MCF 10A (cell line): Measurements from ENCODE around the gene HCST. TPM values are rescaled to one million over a fixed set of nuclear protein-coding genes. Genes with fewer than 3 reads are reported as not detected.

Experiments
- BruUV-seq: library from RNA; stranded (reverse); fragments of 400-500 nt; replicated peaks from 2 replicates; lab custom pipeline; 2021; lab: Mats Ljungman, UMichigan
- CTCF ChIA-PET: fragments of 300-600 bp; sonication (Branson Sonifier 250); formaldehyde crosslinking; extraction: SDS; loops from one replicate; lab custom pipeline; 2021; ENCODE audit warnings: antibody characterized with exemption, inconsistent platforms; lab: Yijun Ruan, JAX
- POLR2A ChIA-PET: fragments of 300-600, 350-650 bp; sonication (Branson Sonifier 250); formaldehyde crosslinking; extraction: SDS; loops from one replicate; lab custom pipeline; 2020; ENCODE audit warnings: antibody characterized with exemption, inconsistent platforms; lab: Yijun Ruan, JAX
- DNase-seq: peaks from one replicate; pipeline ENCODE4 v3.0.0-alpha.2; 2018; ENCODE audit not compliant: unreplicated experiment
- H3K27ac Mint-ChIP-seq: one replicate; pipeline ENCODE4 v1.8.0; 2022; ENCODE audit warnings: mild to moderate bottlenecking, low read depth, mixed read lengths; ENCODE audit not compliant: unreplicated experiment
- H3K27me3 Mint-ChIP-seq: one replicate; pipeline ENCODE4 v1.8.0; 2022; ENCODE audit warnings: mixed read lengths; ENCODE audit not compliant: insufficient read depth, unreplicated experiment
- H3K36me3 Mint-ChIP-seq: one replicate; pipeline ENCODE4 v1.8.0; 2022; ENCODE audit warnings: mild to moderate bottlenecking, moderate library complexity, mixed read lengths; ENCODE audit not compliant: insufficient read depth, unreplicated experiment
- H3K4me1 Mint-ChIP-seq: one replicate; pipeline ENCODE4 v1.8.0; 2022; ENCODE audit warnings: mixed read lengths; ENCODE audit not compliant: insufficient read depth, unreplicated experiment
- H3K4me3 Mint-ChIP-seq: one replicate; pipeline ENCODE4 v1.8.0; 2022; ENCODE audit warnings: mild to moderate bottlenecking, moderate library complexity, mixed read lengths; ENCODE audit not compliant: unreplicated experiment
- H3K9me3 Mint-ChIP-seq: one replicate; pipeline ENCODE4 v1.8.0; 2022; ENCODE audit warnings: mixed read lengths; ENCODE audit not compliant: unreplicated experiment
- CTCF ChIP-seq: fragments of 200-600 bp; IDR thresholded peaks from one replicate; pipeline ENCODE4 v1.8.0; 2022; ENCODE audit warnings: antibody characterized with exemption, mild to moderate bottlenecking; ENCODE audit not compliant: unreplicated experiment
- intact Hi-C: fragments of 100-400 bp; cut with micrococcal nuclease; formaldehyde crosslinking; loops from 2 replicates; pipeline ENCODE4 v1.14.1; 2022
- total RNA-seq: library from RNA; stranded (reverse); gene quantifications from 2 replicates; pipeline ENCODE4 v1.2.3, GENCODE V29; 2022

HCST gene
- total RNA-seq, 1 experiment from 2014 or later: not detected

DNA sequence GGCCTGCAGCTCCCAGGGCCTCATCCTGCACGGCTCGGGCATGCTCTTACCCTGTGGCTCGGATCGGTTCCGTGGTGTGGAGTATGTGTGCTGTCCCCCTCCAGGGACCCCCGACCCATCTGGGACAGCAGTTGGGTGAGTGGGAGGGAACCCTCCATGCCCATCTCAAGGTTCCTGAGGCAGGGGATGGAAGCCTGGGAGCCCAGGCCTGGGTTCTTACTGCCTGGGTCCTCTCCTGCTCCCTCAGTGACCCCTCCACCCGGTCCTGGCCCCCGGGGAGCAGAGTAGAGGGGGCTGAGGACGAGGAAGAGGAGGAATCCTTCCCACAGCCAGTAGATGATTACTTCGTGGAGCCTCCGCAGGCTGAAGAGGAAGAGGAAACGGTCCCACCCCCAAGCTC is 30.7 kb upstream of the HCST start:
- Mint-ChIP-seq H3K27me3 (peaks cover 15% of the 10 kb centered on the region), H3K9me3 (no peaks in the 10 kb centered on the region), H3K4me3 (no peak overlapping the region), H3K36me3 (no peaks in the 10 kb centered on the region), H3K4me1 (peaks cover 6% of the 10 kb centered on the region), H3K27ac (no peak overlapping the region)
- DNase-seq: no peak
- POLR2A ChIA-PET: interaction anchor here (0.7 kb wide), 1 partner anchor 89 kb away, joined by 3 read pairs; no protein-coding TSS in a partner anchor
- intact Hi-C loops: no loop called here
- TF ChIP-seq CTCF: no peak
- CTCF ChIA-PET: interaction anchor here (0.7 kb wide), 1 partner anchor 200 kb away, joined by 4 read pairs; no protein-coding TSS in a partner anchor
- no TSS peak for BruUV-seq

GRCh38 chr19:35872180-35872579 is 30.1 kb upstream of the HCST start:
- H3K4me1 Mint-ChIP-seq: peaks cover 6% of the 10 kb centered on the region
- intact Hi-C loops: no loop called here
- H3K4me3 Mint-ChIP-seq: no peak overlapping the region
- TF ChIP-seq CTCF: no peak
- H3K9me3 Mint-ChIP-seq: no peaks in the 10 kb centered on the region
- no peaks in the 10 kb centered on the region for H3K36me3 Mint-ChIP-seq
- POLR2A ChIA-PET: interaction anchor here (0.7 kb wide), 1 partner anchor 90 kb away, joined by 3 read pairs; no protein-coding TSS in a partner anchor
- DNase-seq: no peak
- CTCF ChIA-PET: no interaction called here
- H3K27me3 Mint-ChIP-seq: peaks cover 9% of the 10 kb centered on the region
- no TSS peak for BruUV-seq
- H3K27ac Mint-ChIP-seq: no peak overlapping the region

- ChIA-PET CTCF (interaction anchor here (0.6 kb wide), 1 partner anchor 308 kb away, joined by 5 read pairs; no protein-coding TSS in a partner anchor), POLR2A (no interaction called here)
- no peak overlapping the region for H3K27ac Mint-ChIP-seq
- intact Hi-C loops: no loop called here
- no peaks in the 10 kb centered on the region for H3K36me3 Mint-ChIP-seq
- DNase-seq: no peak
- H3K27me3 Mint-ChIP-seq: peaks cover 4% of the 10 kb centered on the region
- H3K4me1 Mint-ChIP-seq: peaks cover 7% of the 10 kb centered on the region
- H3K4me3 Mint-ChIP-seq: no peak overlapping the region
- no TSS peak for BruUV-seq
- no peak for TF ChIP-seq CTCF
- H3K9me3 Mint-ChIP-seq: no peaks in the 10 kb centered on the region
Observed at GRCh38 chr19:35874392-35874930, 27.9 kb upstream of the HCST start.

DNA sequence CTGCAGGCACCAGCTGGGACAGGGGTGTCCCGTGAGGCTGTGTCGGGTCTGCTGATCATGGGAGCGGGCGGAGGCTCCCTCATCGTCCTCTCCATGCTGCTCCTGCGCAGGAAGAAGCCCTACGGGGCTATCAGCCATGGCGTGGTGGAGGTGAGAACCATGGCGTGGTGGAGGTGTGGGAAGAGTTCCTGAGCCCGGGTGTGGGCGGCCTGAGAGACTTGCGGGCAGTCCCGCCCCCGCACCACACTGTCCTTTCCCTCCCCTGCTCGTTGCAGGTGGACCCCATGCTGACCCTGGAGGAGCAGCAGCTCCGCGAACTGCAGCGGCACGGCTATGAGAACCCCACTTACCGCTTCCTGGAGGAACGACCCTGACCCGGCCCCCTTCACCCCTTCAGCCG is 23.3 kb upstream of the HCST start:
- peaks cover 9% of the 10 kb centered on the region for H3K4me1 Mint-ChIP-seq
- no peak overlapping the region for H3K4me3 Mint-ChIP-seq
- H3K27me3 Mint-ChIP-seq: peaks cover 11% of the 10 kb centered on the region
- no peak for TF ChIP-seq CTCF
- H3K9me3 Mint-ChIP-seq: no peaks in the 10 kb centered on the region
- intact Hi-C loops: loop anchor here (5.0 kb wide), 1 partner anchor 52 kb away; no protein-coding TSS in a partner anchor
- H3K27ac Mint-ChIP-seq: no peak overlapping the region
- no peaks in the 10 kb centered on the region for H3K36me3 Mint-ChIP-seq
- no TSS peak for BruUV-seq
- ChIA-PET CTCF (interaction anchor here (9.2 kb wide), 1 partner anchor 54 kb away, joined by 127 read pairs; no protein-coding TSS in a partner anchor), POLR2A (interaction anchor here (0.8 to 1.1 kb wide), 4 partner anchors 9 to 131 kb away, joined by 3 to 6 read pairs (median 4); partner anchors contain the start of genes APLP1 and LIN37)
- DNase-seq: no peak
